GM19099 (cell line): Measurements from ENCODE around the gene TMSB10.

ENCODE experiments used
- POLR2A ChIP-seq: IDR thresholded peaks from 3 replicates; pipeline ENCODE4 v1.6.1; 2011; ENCODE audit warnings: low read depth; ENCODE audit not compliant: insufficient read length; ENCODE audit errors: extremely low read depth

TMSB10 gene

DNA sequence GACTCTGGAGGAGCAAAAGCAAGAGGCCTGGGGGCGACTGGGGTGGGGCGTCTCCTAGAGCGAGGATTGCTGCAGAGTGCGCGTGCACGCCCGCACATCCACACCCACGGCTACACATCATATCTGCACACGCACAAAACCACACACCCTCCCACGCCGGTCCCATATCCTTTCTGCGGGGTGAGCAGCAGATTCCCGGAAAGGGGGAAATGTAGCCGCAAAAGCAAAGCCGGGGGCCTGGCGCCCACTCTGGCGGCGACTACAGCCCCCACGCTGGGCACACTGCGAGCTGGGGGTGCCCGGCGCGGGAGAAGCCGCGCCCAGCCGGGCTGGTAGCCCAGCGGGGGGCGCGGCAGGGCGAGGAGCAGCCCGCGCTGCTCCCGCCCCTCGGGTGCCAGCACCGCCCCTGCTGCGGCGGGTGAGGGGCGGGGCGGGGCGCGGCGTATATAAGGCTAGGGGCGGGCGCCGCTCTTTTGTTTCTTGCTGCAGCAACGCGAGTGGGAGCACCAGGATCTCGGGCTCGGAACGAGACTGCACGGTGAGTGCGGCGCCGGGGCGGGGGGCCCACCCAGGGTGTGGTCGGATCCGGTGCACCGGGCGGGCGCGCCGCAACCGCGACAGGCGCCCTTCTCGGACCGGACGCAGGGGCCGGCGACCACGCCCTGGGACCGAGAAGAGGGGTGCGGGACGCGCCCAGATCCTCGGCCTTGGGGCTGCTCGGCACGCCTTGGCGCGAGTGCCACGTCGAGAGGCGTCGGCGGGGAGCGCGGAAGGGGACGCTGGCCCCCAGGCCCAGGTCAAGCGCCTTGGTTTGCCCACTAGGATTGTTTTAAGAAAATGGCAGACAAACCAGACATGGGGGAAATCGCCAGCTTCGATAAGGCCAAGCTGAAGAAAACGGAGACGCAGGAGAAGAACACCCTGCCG, at the start of gene TMSB10:
TMSB10 (plus strand) TSS at position 476 of the 927 bp plus-strand sequence.
- TF ChIP-seq POLR2A: peak; percentile 99

GRCh38 chr2:84855731-84856130, 49.7 kb upstream of the TMSB10 start:
- TF ChIP-seq POLR2A: no peak

GRCh38 chr2:84856787-84857186, 48.7 kb upstream of the TMSB10 start:
- no peak for TF ChIP-seq POLR2A

DNA sequence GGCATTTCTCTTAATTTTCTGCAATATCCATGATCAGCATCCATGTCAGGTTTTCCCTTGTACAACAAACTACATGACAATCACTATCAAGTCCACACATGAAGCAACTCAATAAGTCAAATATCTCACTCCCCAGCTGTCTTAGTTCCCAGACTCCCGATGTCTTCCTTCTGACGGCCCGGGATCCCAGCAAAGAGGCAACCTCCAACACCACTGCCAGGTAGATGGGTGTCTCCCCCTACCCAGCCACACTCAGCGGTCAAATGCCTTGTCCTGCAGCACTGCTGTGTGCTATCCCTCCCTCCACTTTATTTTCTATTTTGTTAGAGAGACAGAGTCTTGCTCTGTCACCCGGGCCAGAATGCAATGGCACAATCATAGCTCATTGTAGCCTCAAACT, 47.9 kb upstream of the TMSB10 start:
- no peak for TF ChIP-seq POLR2A

- no peak for TF ChIP-seq POLR2A
Measured at GRCh38 chr2:84858123-84858522, 47.3 kb upstream of the TMSB10 start.

DNA sequence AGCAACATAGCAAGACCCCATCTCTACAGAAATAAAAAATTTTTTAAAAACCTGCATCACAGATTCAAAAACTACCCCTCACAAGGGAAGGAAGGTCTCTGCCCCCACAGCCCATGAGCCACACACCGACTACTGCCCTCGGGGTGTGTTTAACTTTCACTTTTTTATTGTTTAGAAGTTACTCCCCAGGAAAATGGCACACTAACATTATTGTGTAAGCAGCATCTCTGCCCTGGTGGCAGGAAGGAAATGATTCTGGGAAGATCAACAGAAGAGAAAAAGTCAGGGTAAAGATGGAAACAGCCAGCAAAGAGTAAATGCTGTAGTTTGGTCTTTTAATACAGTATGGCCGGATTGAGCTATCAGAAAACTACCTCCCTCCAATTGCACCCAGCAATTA, 46.5 kb upstream of the TMSB10 start:
- no peak for TF ChIP-seq POLR2A

GRCh38 chr2:84861539-84861938, 43.9 kb upstream of the TMSB10 start:
- TF ChIP-seq POLR2A: no peak

- TF ChIP-seq POLR2A: no peak
Measured at GRCh38 chr2:84862006-84862405, 43.5 kb upstream of the TMSB10 start.

DNA sequence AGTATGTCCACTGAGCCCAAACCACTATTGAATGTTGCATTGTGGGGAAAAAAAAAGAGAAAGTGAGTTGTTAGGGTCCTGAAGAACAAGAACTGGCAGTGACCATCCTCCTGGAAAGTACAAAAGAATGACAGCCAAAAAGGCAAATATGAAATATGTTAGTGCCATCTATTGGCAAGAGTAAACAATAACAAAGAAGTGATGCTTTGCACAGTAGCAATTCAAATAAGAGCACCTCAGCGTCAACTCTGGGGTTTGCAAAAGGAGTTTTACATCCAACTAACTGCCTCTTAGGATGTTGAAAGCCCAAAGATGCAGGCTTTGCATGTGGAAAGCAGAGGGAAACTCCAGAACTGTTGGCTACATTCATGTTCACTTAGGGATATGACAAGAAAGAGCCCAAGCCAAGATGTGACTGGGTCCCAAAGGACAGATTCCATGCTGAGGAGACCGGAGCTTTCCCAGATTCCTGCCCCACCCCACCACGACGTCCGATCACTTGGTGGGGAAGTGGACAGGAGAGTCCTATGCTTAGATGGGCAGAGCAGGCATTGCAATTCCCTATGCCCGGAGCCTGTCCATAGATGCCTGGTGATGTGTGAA, 40.2 kb upstream of the TMSB10 start:
- TF ChIP-seq POLR2A: no peak

- no peak for TF ChIP-seq POLR2A
Measured at GRCh38 chr2:84866122-84866521, 39.3 kb upstream of the TMSB10 start.

- TF ChIP-seq POLR2A: no peak
Measured at GRCh38 chr2:84870306-84870705, 35.1 kb upstream of the TMSB10 start.

- no peak for TF ChIP-seq POLR2A
Measured at GRCh38 chr2:84873350-84873749, 32.1 kb upstream of the TMSB10 start.

GRCh38 chr2:84874381-84875212, 30.9 kb upstream of the TMSB10 start:
- no peak for TF ChIP-seq POLR2A

- TF ChIP-seq POLR2A: no peak
Measured at GRCh38 chr2:84875213-84875560, 30.3 kb upstream of the TMSB10 start.

GRCh38 chr2:84876369-84876768, 29.1 kb upstream of the TMSB10 start:
- TF ChIP-seq POLR2A: no peak
